ENCODE measurements around the gene LCN1.

LCN1 gene

GRCh38 chr9:135574943-135575342 lies 53.7 kb downstream of the LCN1 start:
- FAIRE-seq, result no peak

Data from A204.1 (cell line).